GM23338 (cell line): Measurements from ENCODE around the gene ABCC10. TPM values are rescaled to one million over a fixed set of nuclear protein-coding genes. Genes with fewer than 3 reads are reported as not detected.

ENCODE experiments used
- ATAC-seq: fragments of 200-7000 bp; cut with Tn5 transposase; 3 replicates; pipeline ENCODE4 v1.9.1; 2020
- DNase-seq: peaks from one replicate; pipeline ENCODE4 v3.0.0-alpha.2; 2015; ENCODE audit warnings: low spot score
- H2AFZ ChIP-seq: fragments of 200-600 bp; sonication (generic); 2 replicates; pipeline ENCODE4 v1.8.0; 2016; ENCODE audit warnings: antibody characterized with exemption, mild to moderate bottlenecking, moderate library complexity
- H3F3A ChIP-seq: fragments of 200-600 bp; sonication (generic); replicated peaks from 2 replicates; pipeline ENCODE4 v1.8.0; 2017; ENCODE audit warnings: antibody characterized with exemption, mixed run types, low read depth
- H3K27ac ChIP-seq: fragments of 200-600 bp; sonication (generic); 2 replicates; pipeline ENCODE4 v1.6.1; 2016; ENCODE audit warnings: low read depth
- H3K27me3 ChIP-seq: fragments of 200-600 bp; sonication (generic); 2 replicates; pipeline ENCODE4 v1.8.0; 2016; ENCODE audit warnings: mild to moderate bottlenecking, mixed run types, moderate library complexity; ENCODE audit not compliant: insufficient read depth
- H3K36me3 ChIP-seq: fragments of 200-600 bp; sonication (generic); 2 replicates; pipeline ENCODE4 v1.8.0; 2016; ENCODE audit warnings: mild to moderate bottlenecking; ENCODE audit not compliant: insufficient read depth
- H3K4me1 ChIP-seq: fragments of 200-600 bp; sonication (generic); 2 replicates; pipeline ENCODE4 v1.8.0; 2016; ENCODE audit warnings: mild to moderate bottlenecking, moderate library complexity; ENCODE audit not compliant: insufficient read depth
- H3K4me2 ChIP-seq: fragments of 200-600 bp; sonication (generic); 2 replicates; pipeline ENCODE4 v1.7.1; 2017; ENCODE audit warnings: mixed run types
- H3K4me3 ChIP-seq: fragments of 200-600 bp; sonication (generic); 2 replicates; pipeline ENCODE4 v1.6.1; 2016; ENCODE audit warnings: mixed run types
- H3K79me2 ChIP-seq: fragments of 200-600 bp; sonication (generic); replicated peaks from 2 replicates; pipeline ENCODE4 v1.8.0; 2017; ENCODE audit warnings: mild to moderate bottlenecking; ENCODE audit not compliant: insufficient read depth
- H3K9me2 ChIP-seq: fragments of 200-600 bp; sonication (generic); 2 replicates; pipeline ENCODE4 v1.8.0; 2017; ENCODE audit not compliant: insufficient read depth
- H4K20me1 ChIP-seq: fragments of 200-600 bp; sonication (generic); replicated peaks from 2 replicates; pipeline ENCODE4 v1.8.0; 2017; ENCODE audit warnings: mild to moderate bottlenecking; ENCODE audit not compliant: insufficient read depth
- H3K27ac Mint-ChIP-seq: 2 replicates; pipeline ENCODE4 v1.8.0; 2020; ENCODE audit warnings: inconsistent platforms, mild to moderate bottlenecking, moderate library complexity, mixed read lengths
- H3K27me3 Mint-ChIP-seq: 3 replicates; pipeline ENCODE4 v1.8.0; 2022; ENCODE audit warnings: low read depth, mild to moderate bottlenecking, moderate library complexity, mixed read lengths, inconsistent platforms; ENCODE audit not compliant: insufficient read depth, poor library complexity
- H3K36me3 Mint-ChIP-seq: 3 replicates; pipeline ENCODE4 v1.8.0; 2021; ENCODE audit warnings: low read depth, mild to moderate bottlenecking, inconsistent platforms, moderate library complexity, mixed read lengths
- H3K4me1 Mint-ChIP-seq: 3 replicates; pipeline ENCODE4 v1.8.0; 2020; ENCODE audit warnings: mild to moderate bottlenecking, inconsistent platforms, mixed read lengths
- H3K4me3 Mint-ChIP-seq: 3 replicates; pipeline ENCODE4 v1.8.0; 2021; ENCODE audit warnings: moderate library complexity, mild to moderate bottlenecking, inconsistent platforms, mixed read lengths
- H3K9me3 Mint-ChIP-seq: 3 replicates; pipeline ENCODE4 v1.8.0; 2020; ENCODE audit warnings: moderate library complexity, mild to moderate bottlenecking, inconsistent platforms, mixed read lengths
- polyA plus RNA-seq: library from polyadenylated mRNA; unstranded; fragments of >200 nt; fragmentation: Nextera tagmentation; extraction: Ambion mirVana; gene quantifications from 2 replicates; pipeline ENCODE4 v1.2.1, GENCODE V29; 2016
- total RNA-seq: library from RNA; depleted of rRNA; stranded (reverse); fragments of >200 nt; shearing (Covaris generic); gene quantifications from 2 replicates; pipeline ENCODE4 v1.2.3, GENCODE V29; 2014
- TF ChIP-seq, protein P1 (sequence below), 2 experiments: fragments of 200-600 bp in 1 of 2; sonication (generic) in 1 of 2; conservative IDR thresholded peaks; 2 replicates each; pipeline versions ENCODE4 v1.5.1 to v1.6.1; 2016 to 2017; ENCODE audit warnings: antibody characterized with exemption in 2 of 2, low read depth in 2 of 2, mild to moderate bottlenecking in 2 of 2, moderate library complexity in 1 of 2
- TF ChIP-seq, protein P2 (sequence below): fragments of 250-450 bp; sonication (Bioruptor Pico); IDR thresholded peaks from 2 replicates; pipeline ENCODE4 v1.5.0; 2020; ENCODE audit warnings: mild to moderate bottlenecking, moderate library complexity

ABCC10 gene
- total and polyA plus RNA-seq, 2 experiments from 2014 or later: 16.9 to 17.5 TPM

DNA sequence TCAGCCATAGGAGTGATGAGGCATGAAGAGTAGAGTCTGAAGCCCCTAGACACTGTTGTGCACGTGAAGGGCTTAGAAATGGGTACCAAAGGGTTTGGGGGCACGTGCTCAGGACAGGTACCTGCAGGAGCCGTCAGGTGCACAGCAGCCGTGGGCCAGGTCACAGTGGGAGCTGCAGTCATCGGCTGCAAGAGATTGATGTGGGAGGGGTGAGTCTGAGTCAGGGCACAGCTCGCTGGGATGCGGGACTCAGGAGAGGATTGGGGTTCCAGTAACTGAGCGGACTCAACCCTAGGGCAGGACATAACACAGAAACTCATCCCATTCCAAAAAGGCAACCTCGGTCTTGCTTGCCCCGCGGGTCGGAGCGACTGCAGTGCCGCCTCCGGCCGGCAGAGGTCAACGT, 27.0 kb downstream of the ABCC10 start:
- peak; percentile 93 for DNase-seq
- Histone ChIP-seq H3K4me3 (peak overlapping the region; percentile 76), H4K20me1 (peaks cover 4% of the 10 kb centered on the region; the same call in 1 of the 2 replicates), H3K27ac (no peak overlapping the region), H3F3A (0 out of 2 replicates have a peak, but pooled peaks cover 7% of the 10 kb centered on the region), H3K4me1 (no peaks in the 10 kb centered on the region), H3K9me2 (no peaks in the 10 kb centered on the region), H3K27me3 (peaks cover 42% of the 10 kb centered on the region), H3K4me2 (peak overlapping the region; percentile 97; the same call in 1 of the 2 replicates), H3K36me3 (no peaks in the 10 kb centered on the region), H3K79me2 (no peaks in the 10 kb centered on the region), H2AFZ (no peak overlapping the region; the same call in 1 of the 2 replicates)
- TF ChIP-seq, protein P1, sequence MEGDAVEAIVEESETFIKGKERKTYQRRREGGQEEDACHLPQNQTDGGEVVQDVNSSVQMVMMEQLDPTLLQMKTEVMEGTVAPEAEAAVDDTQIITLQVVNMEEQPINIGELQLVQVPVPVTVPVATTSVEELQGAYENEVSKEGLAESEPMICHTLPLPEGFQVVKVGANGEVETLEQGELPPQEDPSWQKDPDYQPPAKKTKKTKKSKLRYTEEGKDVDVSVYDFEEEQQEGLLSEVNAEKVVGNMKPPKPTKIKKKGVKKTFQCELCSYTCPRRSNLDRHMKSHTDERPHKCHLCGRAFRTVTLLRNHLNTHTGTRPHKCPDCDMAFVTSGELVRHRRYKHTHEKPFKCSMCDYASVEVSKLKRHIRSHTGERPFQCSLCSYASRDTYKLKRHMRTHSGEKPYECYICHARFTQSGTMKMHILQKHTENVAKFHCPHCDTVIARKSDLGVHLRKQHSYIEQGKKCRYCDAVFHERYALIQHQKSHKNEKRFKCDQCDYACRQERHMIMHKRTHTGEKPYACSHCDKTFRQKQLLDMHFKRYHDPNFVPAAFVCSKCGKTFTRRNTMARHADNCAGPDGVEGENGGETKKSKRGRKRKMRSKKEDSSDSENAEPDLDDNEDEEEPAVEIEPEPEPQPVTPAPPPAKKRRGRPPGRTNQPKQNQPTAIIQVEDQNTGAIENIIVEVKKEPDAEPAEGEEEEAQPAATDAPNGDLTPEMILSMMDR (conservative IDR thresholded peaks at IDR 0.05; ENCODE audit: low read depth in 2 of 2): peak; percentile 81 to 94; a peak in 3 of 4 replicates
- TF ChIP-seq, protein P2, sequence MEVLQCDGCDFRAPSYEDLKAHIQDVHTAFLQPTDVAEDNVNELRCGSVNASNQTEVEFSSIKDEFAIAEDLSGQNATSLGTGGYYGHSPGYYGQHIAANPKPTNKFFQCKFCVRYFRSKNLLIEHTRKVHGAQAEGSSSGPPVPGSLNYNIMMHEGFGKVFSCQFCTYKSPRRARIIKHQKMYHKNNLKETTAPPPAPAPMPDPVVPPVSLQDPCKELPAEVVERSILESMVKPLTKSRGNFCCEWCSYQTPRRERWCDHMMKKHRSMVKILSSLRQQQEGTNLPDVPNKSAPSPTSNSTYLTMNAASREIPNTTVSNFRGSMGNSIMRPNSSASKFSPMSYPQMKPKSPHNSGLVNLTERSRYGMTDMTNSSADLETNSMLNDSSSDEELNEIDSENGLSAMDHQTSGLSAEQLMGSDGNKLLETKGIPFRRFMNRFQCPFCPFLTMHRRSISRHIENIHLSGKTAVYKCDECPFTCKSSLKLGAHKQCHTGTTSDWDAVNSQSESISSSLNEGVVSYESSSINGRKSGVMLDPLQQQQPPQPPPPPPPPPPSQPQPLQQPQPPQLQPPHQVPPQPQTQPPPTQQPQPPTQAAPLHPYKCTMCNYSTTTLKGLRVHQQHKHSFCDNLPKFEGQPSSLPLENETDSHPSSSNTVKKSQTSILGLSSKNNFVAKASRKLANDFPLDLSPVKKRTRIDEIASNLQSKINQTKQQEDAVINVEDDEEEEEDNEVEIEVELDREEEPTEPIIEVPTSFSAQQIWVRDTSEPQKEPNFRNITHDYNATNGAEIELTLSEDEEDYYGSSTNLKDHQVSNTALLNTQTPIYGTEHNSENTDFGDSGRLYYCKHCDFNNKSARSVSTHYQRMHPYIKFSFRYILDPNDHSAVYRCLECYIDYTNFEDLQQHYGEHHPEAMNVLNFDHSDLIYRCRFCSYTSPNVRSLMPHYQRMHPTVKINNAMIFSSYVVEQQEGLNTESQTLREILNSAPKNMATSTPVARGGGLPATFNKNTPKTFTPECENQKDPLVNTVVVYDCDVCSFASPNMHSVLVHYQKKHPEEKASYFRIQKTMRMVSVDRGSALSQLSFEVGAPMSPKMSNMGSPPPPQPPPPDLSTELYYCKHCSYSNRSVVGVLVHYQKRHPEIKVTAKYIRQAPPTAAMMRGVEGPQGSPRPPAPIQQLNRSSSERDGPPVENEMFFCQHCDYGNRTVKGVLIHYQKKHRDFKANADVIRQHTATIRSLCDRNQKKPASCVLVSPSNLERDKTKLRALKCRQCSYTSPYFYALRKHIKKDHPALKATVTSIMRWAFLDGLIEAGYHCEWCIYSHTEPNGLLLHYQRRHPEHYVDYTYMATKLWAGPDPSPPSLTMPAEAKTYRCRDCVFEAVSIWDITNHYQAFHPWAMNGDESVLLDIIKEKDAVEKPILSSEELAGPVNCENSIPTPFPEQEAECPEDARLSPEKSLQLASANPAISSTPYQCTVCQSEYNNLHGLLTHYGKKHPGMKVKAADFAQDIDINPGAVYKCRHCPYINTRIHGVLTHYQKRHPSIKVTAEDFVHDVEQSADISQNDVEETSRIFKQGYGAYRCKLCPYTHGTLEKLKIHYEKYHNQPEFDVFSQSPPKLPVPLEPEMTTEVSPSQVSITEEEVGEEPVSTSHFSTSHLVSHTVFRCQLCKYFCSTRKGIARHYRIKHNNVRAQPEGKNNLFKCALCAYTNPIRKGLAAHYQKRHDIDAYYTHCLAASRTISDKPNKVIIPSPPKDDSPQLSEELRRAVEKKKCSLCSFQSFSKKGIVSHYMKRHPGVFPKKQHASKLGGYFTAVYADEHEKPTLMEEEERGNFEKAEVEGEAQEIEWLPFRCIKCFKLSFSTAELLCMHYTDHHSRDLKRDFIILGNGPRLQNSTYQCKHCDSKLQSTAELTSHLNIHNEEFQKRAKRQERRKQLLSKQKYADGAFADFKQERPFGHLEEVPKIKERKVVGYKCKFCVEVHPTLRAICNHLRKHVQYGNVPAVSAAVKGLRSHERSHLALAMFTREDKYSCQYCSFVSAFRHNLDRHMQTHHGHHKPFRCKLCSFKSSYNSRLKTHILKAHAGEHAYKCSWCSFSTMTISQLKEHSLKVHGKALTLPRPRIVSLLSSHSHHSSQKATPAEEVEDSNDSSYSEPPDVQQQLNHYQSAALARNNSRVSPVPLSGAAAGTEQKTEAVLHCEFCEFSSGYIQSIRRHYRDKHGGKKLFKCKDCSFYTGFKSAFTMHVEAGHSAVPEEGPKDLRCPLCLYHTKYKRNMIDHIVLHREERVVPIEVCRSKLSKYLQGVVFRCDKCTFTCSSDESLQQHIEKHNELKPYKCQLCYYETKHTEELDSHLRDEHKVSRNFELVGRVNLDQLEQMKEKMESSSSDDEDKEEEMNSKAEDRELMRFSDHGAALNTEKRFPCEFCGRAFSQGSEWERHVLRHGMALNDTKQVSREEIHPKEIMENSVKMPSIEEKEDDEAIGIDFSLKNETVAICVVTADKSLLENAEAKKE (CRISPR knock-in tag): no peak
- Mint-ChIP-seq H3K9me3 (peaks cover 3% of the 10 kb centered on the region; the same call in 2 of the 3 replicates), H3K27me3 (peaks cover 44% of the 10 kb centered on the region), H3K27ac (no peak overlapping the region), H3K4me3 (peak overlapping the region; percentile 73), H3K4me1 (peaks cover 11% of the 10 kb centered on the region), H3K36me3 (peaks cover 2% of the 10 kb centered on the region; the same call in 2 of the 3 replicates)
- ATAC-seq: peak; percentile 86
